ENCODE measurements around the gene FSTL5.

The FSTL5 gene

GRCh38 chr4:161823450-161823849, 340.4 kb downstream of the FSTL5 start:
- H3K4me2 ChIP-seq (ENCODE audit: insufficient read depth, low read length), result no peak overlapping the region
- H4K20me1 ChIP-seq (ENCODE audit: insufficient read depth, low read length), result no peaks in the 10 kb centered on the region
- H3K36me3 ChIP-seq (ENCODE audit: insufficient read depth, low read length), result no peaks in the 10 kb centered on the region
- H3K9ac ChIP-seq (ENCODE audit: low read depth, low read length), result no peak overlapping the region
- H3K9me3 ChIP-seq (ENCODE audit: insufficient read depth, low read length, severe bottlenecking), result no peaks in the 10 kb centered on the region
- H3K79me2 ChIP-seq (ENCODE audit: insufficient read depth, low read length), result no peaks in the 10 kb centered on the region
- no peaks in the 10 kb centered on the region for H3K4me1 ChIP-seq (ENCODE audit: insufficient read depth, low read length)
- no peaks in the 10 kb centered on the region for H3K27me3 ChIP-seq (ENCODE audit: insufficient read depth, low read length, poor library complexity)
- DNase-seq (no peak), ATAC-seq (ENCODE audit: insufficient read depth, low read depth) (no peak)
- no peak overlapping the region for H3K4me3 ChIP-seq (ENCODE audit: low read depth in 1 of 2, low read length in 2 of 2)
- H3K27ac ChIP-seq (ENCODE audit: low read length), result no peak overlapping the region
- H2AFZ ChIP-seq (ENCODE audit: low read depth, low read length), result no peak overlapping the region
- TF ChIP-seq CTCF (IDR thresholded peaks at IDR 0.05; ENCODE audit: borderline replicate concordance, extremely low read depth, low read length, poor library complexity, severe bottlenecking) (no peak), EZH2 (IDR thresholded peaks at IDR 0.05; ENCODE audit: borderline replicate concordance, low read depth, low read length, severe bottlenecking) (no peak)

- DNase-seq (no peak), ATAC-seq (ENCODE audit: insufficient read depth, low read depth) (no peak)
- Histone ChIP-seq H3K27ac (ENCODE audit: low read length) (no peak overlapping the region), H3K27me3 (ENCODE audit: insufficient read depth, low read length, poor library complexity) (no peaks in the 10 kb centered on the region), H3K79me2 (ENCODE audit: insufficient read depth, low read length) (no peaks in the 10 kb centered on the region), H3K9me3 (ENCODE audit: insufficient read depth, low read length, severe bottlenecking) (no peaks in the 10 kb centered on the region), H3K4me1 (ENCODE audit: insufficient read depth, low read length) (no peaks in the 10 kb centered on the region), H2AFZ (ENCODE audit: low read depth, low read length) (no peak overlapping the region), H4K20me1 (ENCODE audit: insufficient read depth, low read length) (no peaks in the 10 kb centered on the region), H3K4me2 (ENCODE audit: insufficient read depth, low read length) (no peak overlapping the region), H3K9ac (ENCODE audit: low read depth, low read length) (no peak overlapping the region), H3K36me3 (ENCODE audit: insufficient read depth, low read length) (no peaks in the 10 kb centered on the region), H3K4me3 (ENCODE audit: low read depth in 1 of 2, low read length in 2 of 2) (no peak overlapping the region)
- TF ChIP-seq EZH2 (IDR thresholded peaks at IDR 0.05; ENCODE audit: borderline replicate concordance, low read depth, low read length, severe bottlenecking) (no peak), CTCF (IDR thresholded peaks at IDR 0.05; ENCODE audit: borderline replicate concordance, extremely low read depth, low read length, poor library complexity, severe bottlenecking) (no peak)
Measured at GRCh38 chr4:161822174-161822573, 341.6 kb downstream of the FSTL5 start.

- Histone ChIP-seq H3K79me2 (ENCODE audit: insufficient read depth, low read length) (no peaks in the 10 kb centered on the region), H2AFZ (ENCODE audit: low read depth, low read length) (no peak overlapping the region), H3K9ac (ENCODE audit: low read depth, low read length) (no peak overlapping the region), H3K4me1 (ENCODE audit: insufficient read depth, low read length) (no peaks in the 10 kb centered on the region), H4K20me1 (ENCODE audit: insufficient read depth, low read length) (no peaks in the 10 kb centered on the region), H3K27ac (ENCODE audit: low read length) (no peak overlapping the region), H3K36me3 (ENCODE audit: insufficient read depth, low read length) (no peaks in the 10 kb centered on the region), H3K9me3 (ENCODE audit: insufficient read depth, low read length, severe bottlenecking) (no peaks in the 10 kb centered on the region), H3K4me3 (ENCODE audit: low read depth in 1 of 2, low read length in 2 of 2) (no peak overlapping the region), H3K4me2 (ENCODE audit: insufficient read depth, low read length) (no peak overlapping the region), H3K27me3 (ENCODE audit: insufficient read depth, low read length, poor library complexity) (no peaks in the 10 kb centered on the region)
- TF ChIP-seq CTCF (IDR thresholded peaks at IDR 0.05; ENCODE audit: borderline replicate concordance, extremely low read depth, low read length, poor library complexity, severe bottlenecking) (no peak), EZH2 (IDR thresholded peaks at IDR 0.05; ENCODE audit: borderline replicate concordance, low read depth, low read length, severe bottlenecking) (no peak)
- DNase-seq (no peak), ATAC-seq (ENCODE audit: insufficient read depth, low read depth) (no peak)
Measured at GRCh38 chr4:161817914-161818313, 345.9 kb downstream of the FSTL5 start.

GRCh38 chr4:161816958-161817357, 346.8 kb downstream of the FSTL5 start:
- no peak overlapping the region for H2AFZ ChIP-seq (ENCODE audit: low read depth, low read length)
- no peak overlapping the region for H3K4me2 ChIP-seq (ENCODE audit: insufficient read depth, low read length)
- no peak overlapping the region for H3K27ac ChIP-seq (ENCODE audit: low read length)
- no peak overlapping the region for H3K4me3 ChIP-seq (ENCODE audit: low read depth in 1 of 2, low read length in 2 of 2)
- H3K4me1 ChIP-seq (ENCODE audit: insufficient read depth, low read length), result no peaks in the 10 kb centered on the region
- no peaks in the 10 kb centered on the region for H4K20me1 ChIP-seq (ENCODE audit: insufficient read depth, low read length)
- ATAC-seq (ENCODE audit: insufficient read depth, low read depth), result no peak
- no peaks in the 10 kb centered on the region for H3K9me3 ChIP-seq (ENCODE audit: insufficient read depth, low read length, severe bottlenecking)
- TF ChIP-seq CTCF (IDR thresholded peaks at IDR 0.05; ENCODE audit: borderline replicate concordance, extremely low read depth, low read length, poor library complexity, severe bottlenecking) (no peak), EZH2 (IDR thresholded peaks at IDR 0.05; ENCODE audit: borderline replicate concordance, low read depth, low read length, severe bottlenecking) (no peak)
- H3K79me2 ChIP-seq (ENCODE audit: insufficient read depth, low read length), result no peaks in the 10 kb centered on the region
- H3K9ac ChIP-seq (ENCODE audit: low read depth, low read length), result no peak overlapping the region
- no peaks in the 10 kb centered on the region for H3K27me3 ChIP-seq (ENCODE audit: insufficient read depth, low read length, poor library complexity)
- no peak for DNase-seq
- H3K36me3 ChIP-seq (ENCODE audit: insufficient read depth, low read length), result no peaks in the 10 kb centered on the region

Measured in DND-41 (cell line).